NT2/D1 (cell line): ENCODE measurements around the gene ASPSCR1.

Experiments
- DNase-seq: peaks from one replicate; pipeline ENCODE4 v3.0.0-alpha.2; 2011; ENCODE audit warnings: low read depth, low spot score
- H3K27me3 ChIP-seq: 2 replicates; pipeline ENCODE4 v1.6.0; 2011; ENCODE audit warnings: mild to moderate bottlenecking; ENCODE audit not compliant: insufficient read length, insufficient read depth
- H3K36me3 ChIP-seq: 2 replicates; pipeline ENCODE4 v1.6.1; 2011; ENCODE audit warnings: mild to moderate bottlenecking, low read length, mixed read lengths; ENCODE audit not compliant: insufficient read depth, insufficient read length
- H3K4me1 ChIP-seq: 2 replicates; pipeline ENCODE4 v1.5.1; 2011; ENCODE audit not compliant: insufficient read depth, insufficient read length
- H3K4me3 ChIP-seq: 2 replicates; pipeline ENCODE4 v1.5.1; 2011; ENCODE audit warnings: low read depth; ENCODE audit not compliant: insufficient read length
- H3K9ac ChIP-seq: 2 replicates; pipeline ENCODE4 v1.6.0; 2011; ENCODE audit warnings: low read depth; ENCODE audit not compliant: insufficient read length
- H3K9me3 ChIP-seq: 2 replicates; pipeline ENCODE4 v1.5.1; 2011; ENCODE audit warnings: mild to moderate bottlenecking, low read length; ENCODE audit not compliant: insufficient read depth
- SUZ12 ChIP-seq: IDR thresholded peaks from 2 replicates; pipeline ENCODE4 v1.6.1; 2011; ENCODE audit not compliant: insufficient read length, insufficient read depth; ENCODE audit errors: extremely low read depth
- YY1 ChIP-seq: IDR thresholded peaks from 2 replicates; pipeline ENCODE4 v1.6.1; 2011; ENCODE audit not compliant: insufficient read length, insufficient read depth
- ZNF274 ChIP-seq: IDR thresholded peaks from 2 replicates; pipeline ENCODE4 v1.6.1; 2011; ENCODE audit warnings: mild to moderate bottlenecking, low read depth, low read length

Gene ASPSCR1

DNA sequence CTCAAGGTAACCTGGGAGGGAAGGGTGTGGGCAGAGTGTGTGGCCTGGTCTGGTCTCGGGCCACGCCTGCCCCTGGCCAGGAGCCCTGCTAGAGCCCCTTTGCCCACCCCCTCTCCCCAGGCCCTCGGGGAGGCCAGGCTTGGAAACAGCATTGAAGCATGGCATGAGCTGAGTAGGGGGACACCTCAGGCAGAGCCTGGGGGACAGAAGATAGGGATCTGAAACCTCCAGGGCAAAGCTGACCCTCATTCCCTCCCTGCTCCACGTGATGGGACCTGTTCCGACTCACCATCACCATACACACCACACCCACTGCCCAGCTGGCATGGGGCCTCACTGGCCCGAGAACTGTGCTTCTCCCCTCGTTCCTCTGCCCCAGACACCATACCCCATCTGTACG, 71.7 kb downstream of the ASPSCR1 start:
- H3K9ac ChIP-seq: no peak overlapping the region
- no peak overlapping the region for H3K4me3 ChIP-seq
- H3K4me1 ChIP-seq: peaks cover 20% of the 10 kb centered on the region
- H3K36me3 ChIP-seq: peaks cover 54% of the 10 kb centered on the region
- TF ChIP-seq YY1: no peak
- TF ChIP-seq SUZ12: no peak
- no peak for TF ChIP-seq ZNF274
- peaks cover 3% of the 10 kb centered on the region for H3K27me3 ChIP-seq
- H3K9me3 ChIP-seq: no peaks in the 10 kb centered on the region
- no peak for DNase-seq

DNA sequence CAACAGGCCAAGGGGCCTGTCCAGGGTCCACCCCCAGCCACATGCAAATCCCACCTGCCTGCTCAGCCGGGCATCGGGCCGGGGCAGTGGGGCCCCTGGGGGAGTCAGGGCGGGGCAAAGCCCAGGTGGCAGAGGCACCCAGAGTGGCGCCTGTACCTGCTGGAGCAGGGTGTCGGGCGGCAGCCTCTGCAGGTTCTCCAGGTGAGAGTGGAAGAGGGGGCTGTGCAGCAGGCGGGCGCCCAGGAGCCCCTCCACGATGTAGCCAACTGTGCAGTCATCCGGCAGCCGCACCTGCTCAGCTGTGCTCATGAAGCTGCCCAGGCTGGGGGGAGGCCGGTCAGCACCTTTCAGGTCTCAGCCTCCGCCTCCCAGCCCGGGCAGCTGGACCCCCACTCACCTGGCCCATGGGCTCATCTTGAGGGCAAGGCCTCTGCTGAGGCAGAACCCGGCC, 72.1 kb downstream of the ASPSCR1 start:
- peaks cover 3% of the 10 kb centered on the region for H3K27me3 ChIP-seq
- peaks cover 20% of the 10 kb centered on the region for H3K4me1 ChIP-seq
- peaks cover 59% of the 10 kb centered on the region for H3K36me3 ChIP-seq
- no peak overlapping the region for H3K4me3 ChIP-seq
- H3K9ac ChIP-seq: no peak overlapping the region
- TF ChIP-seq SUZ12 (no peak), ZNF274 (no peak), YY1 (no peak)
- H3K9me3 ChIP-seq: no peaks in the 10 kb centered on the region
- no peak for DNase-seq

DNA sequence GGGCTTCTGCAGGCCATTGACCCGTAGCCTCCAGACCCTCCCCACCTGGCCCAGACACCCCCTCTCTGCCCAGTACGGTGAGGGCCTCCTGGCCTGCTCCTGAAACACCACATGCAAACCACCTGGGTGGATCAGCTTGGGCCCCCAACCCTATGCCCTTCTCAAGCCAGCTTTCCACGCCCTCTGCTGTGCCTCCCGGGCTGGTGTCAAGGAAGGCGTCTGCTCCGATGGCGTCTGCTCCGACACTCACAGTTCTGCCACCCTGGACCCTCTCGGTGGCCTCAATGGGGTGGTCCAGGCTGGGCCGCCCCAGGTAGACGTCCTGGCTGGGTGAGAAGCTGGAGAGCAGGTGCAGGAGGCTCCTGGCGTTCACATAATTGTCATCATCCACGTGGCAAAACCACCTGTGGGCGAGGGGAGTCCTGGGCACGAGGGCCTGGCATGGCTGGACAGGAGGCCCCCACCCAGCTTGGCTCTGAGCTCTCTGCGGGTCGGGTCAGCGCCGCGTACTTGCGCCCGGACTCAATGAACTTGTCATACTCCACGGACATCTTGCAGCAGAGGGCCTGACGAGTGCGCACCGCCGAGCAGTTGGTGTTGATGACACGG, 72.8 kb downstream of the ASPSCR1 start:
- Histone ChIP-seq H3K4me3 (peak overlapping the region; percentile 97), H3K9ac (peak overlapping the region; percentile 96), H3K9me3 (no peaks in the 10 kb centered on the region), H3K4me1 (peaks cover 24% of the 10 kb centered on the region), H3K36me3 (peaks cover 66% of the 10 kb centered on the region), H3K27me3 (peaks cover 3% of the 10 kb centered on the region)
- no peak for TF ChIP-seq ZNF274
- TF ChIP-seq YY1: no peak
- no peak for TF ChIP-seq SUZ12
- DNase-seq: no peak

DNA sequence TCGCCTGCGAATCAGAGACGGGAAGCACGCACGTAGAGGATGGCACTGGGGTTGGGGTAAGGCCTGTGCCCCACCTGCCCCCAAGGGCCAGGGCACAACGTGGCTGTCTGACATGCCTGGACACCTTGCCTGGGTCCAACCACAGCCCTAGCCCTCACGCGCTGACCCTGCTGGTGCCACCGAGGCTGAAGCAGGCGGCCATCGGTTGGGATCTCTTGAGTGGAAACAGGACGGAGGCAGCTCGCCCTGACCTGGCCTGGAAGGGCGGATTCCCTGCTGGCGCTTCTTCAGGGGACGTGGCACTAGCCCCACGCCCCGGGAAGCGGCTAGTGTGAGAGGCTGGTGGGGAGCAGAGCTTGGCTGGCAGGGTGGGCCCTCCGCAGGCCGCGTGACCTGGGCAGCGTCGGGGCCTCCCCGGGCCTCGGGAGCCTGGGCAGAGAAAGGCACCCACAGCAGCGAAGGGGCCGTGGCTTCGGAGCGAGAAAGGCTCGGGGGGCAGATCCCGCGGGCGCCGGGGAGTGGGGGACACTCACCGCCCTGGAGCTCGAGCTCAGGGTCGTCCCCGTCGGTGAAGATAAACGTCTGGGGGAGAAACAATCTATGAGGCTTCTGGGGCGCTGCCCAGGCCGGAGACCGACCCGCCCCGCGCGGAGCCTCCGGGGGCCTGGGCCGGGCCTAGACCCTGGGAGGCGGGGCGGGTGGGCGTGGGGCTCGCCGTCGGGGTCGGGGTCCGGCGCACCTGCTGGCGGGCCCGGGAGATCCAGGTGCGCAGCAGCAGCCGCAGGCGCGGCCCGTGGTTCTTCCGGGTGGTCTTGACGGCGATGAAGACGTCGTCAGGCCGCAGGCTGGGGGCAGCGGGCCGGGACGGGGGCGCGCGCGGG, 73.6 kb downstream of the ASPSCR1 start:
- H3K27me3 ChIP-seq: peaks cover 3% of the 10 kb centered on the region
- no peak for DNase-seq
- peak overlapping the region; percentile 97 for H3K4me3 ChIP-seq
- H3K9ac ChIP-seq: peak overlapping the region; percentile 96
- peaks cover 73% of the 10 kb centered on the region for H3K36me3 ChIP-seq
- H3K4me1 ChIP-seq: peaks cover 28% of the 10 kb centered on the region
- no peaks in the 10 kb centered on the region for H3K9me3 ChIP-seq
- TF ChIP-seq ZNF274 (no peak), YY1 (no peak), SUZ12 (no peak)

DNA sequence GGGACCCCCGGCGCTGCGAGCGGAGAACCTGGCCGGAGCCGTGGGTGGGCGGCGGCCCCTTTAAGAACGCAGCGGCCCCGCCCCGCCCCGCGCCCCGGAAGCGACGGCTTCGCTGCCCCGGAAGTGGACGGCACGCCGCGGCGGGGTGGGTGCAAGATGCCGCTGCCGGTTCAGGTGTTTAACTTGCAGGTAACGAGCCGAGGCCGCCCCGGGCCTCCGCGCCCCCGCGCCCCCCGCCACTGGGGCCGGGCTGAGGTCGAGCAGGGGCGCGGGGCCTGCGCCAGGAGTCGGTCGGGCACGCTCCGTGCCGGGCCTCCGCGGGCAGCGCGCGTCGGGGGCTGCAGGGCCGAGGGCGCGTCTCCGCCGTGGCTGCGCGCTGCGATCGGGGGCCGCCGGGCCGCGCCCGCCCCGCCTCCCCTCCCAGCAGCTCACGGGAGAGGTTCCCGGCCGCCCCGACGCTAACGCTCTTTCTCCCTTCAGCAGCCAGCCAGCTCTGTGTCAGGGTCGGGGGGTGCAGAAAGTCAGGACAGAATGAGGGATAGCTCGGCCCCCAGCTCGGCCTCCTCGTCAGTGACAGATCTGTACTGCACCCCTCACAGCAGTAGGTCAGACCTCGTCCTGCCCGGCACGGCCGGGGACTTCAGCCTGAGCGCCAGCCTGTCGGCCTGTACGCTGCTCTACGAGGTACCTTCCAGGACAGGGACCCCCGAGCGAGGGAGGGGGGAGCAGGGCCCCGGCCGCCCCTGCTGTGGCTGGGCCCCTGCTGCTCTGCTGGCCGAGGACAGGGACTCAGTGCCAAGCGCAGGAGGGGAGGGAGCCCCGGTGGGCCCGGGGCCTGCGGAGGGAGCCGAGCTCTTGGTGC, 74.6 kb downstream of the ASPSCR1 start, which contains the start of the genes GPS1 and RFNG:
TSS of gene GPS1 (plus strand) at position 123 of the 862 bp plus-strand sequence. CDS start at position 157, 34 bp downstream.
TSS of gene RFNG (minus strand) at position 36 of the 862 bp plus-strand sequence. CDS start 45 bp downstream, outside the sequence.
- peaks cover 76% of the 10 kb centered on the region for H3K36me3 ChIP-seq
- peak within 1 kb of the TSS; percentile 96 for H3K9ac ChIP-seq
- H3K27me3 ChIP-seq: peaks cover 3% of the 10 kb centered on the region
- peak within 1 kb of the TSS; percentile 97 for H3K4me3 ChIP-seq
- no peak for TF ChIP-seq YY1
- TF ChIP-seq ZNF274: no peak
- no peak for TF ChIP-seq SUZ12
- peaks cover 26% of the 10 kb centered on the region for H3K4me1 ChIP-seq
- H3K9me3 ChIP-seq: no peaks in the 10 kb centered on the region
- no peak for DNase-seq

DNA sequence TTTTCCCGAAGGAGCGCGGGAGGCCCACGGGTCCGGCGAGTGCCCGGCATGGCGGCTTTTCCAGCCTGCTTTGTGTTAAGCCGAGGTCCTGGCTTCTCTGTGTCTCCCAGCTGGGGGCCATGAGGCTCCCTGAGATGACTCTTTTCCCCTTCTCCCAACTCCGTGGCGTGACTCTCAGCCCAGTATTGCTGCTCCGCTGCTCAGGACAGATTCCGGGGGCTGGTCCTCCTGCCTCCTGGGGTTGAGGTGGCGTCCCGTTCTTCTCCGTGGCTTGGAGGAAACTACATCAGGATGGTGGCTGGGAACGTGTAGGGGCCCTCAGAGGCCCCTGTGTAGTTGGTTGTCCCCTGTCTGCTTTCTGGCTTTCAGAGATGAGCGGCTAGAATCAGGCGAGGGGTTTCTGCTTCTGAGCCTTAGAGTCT, 75.2 kb downstream of the ASPSCR1 start:
- peaks cover 76% of the 10 kb centered on the region for H3K36me3 ChIP-seq
- H3K27me3 ChIP-seq: peaks cover 3% of the 10 kb centered on the region
- H3K4me1 ChIP-seq: peaks cover 26% of the 10 kb centered on the region
- peak overlapping the region; percentile 97 for H3K4me3 ChIP-seq
- no peak for DNase-seq
- TF ChIP-seq SUZ12 (no peak), ZNF274 (no peak), YY1 (no peak)
- no peaks in the 10 kb centered on the region for H3K9me3 ChIP-seq
- H3K9ac ChIP-seq: peak overlapping the region; percentile 96
